HG03064 (cell line): ENCODE results near the gene KCTD21.
A peak's percentile ranks its signal among the peaks of the same experiment; 100 is the strongest.

Experiments used
- ATAC-seq: cut with Tn5 transposase; IDR thresholded peaks from one replicate; pipeline ENCODE4 v1.9.1; 2021; ENCODE audit warnings: low read depth; ENCODE audit not compliant: unreplicated experiment

The KCTD21 gene

DNA sequence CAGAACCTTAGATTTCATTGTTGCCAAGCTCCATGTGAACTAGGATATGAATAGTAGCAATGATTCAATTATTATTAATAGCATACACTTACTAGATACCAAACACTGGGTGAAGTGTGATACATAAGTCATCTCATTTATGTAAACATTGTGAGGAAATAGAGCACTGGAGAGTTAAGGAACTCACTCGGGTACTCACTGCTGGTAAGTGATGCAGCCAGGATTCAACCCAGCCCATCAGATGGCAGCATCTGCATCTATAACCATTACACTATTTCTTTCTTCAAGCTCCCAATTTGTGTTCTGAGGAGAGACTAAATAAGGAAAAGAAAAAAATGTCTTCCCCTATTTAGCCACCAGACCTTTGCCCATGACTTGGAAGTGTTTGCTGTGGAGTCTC is 38.8 kb downstream of the KCTD21 start:
- ATAC-seq: no peak

DNA sequence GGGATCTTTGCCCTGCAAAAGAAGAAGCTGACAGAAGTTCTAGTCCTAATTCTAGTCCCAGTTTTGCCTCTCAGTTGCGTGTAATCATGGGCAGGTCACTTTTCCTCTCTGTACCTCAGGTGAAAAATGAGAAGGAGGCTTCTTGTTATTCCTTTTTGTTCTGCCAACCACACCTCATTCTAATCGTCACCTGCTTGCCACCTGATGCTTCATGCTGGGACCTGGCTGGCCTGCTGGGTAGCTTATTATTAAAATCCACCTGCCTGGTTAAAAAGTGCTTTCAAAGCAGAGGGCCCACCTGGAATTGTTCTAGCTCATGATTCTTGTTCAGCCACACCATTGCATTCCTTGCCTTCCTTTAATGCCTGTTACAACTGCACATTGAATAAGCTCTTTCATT is 40.6 kb downstream of the KCTD21 start:
- ATAC-seq: no peak

DNA sequence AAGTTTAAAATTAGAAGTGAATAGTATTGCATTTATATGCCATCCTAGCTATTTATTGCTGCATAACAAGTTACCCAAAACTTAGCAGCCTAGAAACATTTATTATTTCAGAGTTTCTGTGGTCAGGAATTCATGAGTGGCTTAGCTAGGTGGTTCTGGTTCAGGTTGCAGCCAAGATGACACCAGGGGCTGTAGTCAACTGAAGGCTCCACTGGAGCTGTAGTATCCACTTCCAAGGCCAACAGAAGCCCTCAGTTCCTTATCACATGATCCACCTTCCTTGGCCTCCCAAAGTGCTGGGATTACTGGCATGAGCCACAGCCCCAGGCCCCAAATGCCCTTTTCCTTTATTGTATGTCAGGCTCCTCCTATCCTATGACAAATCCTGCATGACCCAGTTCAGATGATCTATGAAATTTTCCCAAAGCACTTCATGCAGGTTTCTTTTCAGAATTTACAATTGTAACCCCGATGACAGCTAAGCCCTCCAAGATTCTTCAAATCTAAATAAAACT is 42.9 kb downstream of the KCTD21 start:
- no peak for ATAC-seq

DNA sequence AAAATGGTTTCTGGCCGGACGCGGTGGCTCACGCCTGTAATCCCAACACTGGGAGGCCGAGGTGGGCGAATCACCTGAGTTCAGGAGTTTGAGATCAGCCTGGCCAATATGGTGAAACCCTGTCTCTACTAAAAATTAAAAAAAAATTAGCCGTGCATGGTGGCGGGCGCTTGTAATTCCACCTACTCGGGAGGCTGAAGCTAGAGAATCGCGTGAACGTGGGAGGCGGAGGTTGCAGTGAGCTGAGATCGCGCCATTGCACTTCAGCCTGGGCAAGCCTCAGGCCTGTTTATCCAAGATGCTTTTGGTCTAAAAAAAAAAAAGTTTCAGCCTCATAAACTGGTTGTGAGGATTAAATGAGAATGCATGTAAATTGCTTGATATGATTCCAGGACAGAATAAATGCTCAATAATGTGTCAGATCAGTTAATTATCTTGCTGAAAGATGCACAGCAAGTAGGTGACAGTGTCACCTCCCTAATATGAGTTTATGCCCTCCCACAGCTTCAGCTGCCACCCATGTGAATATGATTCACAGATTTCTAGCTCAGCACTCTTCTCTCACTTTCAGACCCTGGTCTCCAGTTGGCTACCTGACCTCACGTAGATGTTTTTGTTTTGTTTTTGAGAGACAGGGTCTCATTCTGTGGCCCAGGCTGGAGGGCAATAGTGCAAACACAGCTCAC is 47.9 kb downstream of the KCTD21 start:
- no peak for ATAC-seq

DNA sequence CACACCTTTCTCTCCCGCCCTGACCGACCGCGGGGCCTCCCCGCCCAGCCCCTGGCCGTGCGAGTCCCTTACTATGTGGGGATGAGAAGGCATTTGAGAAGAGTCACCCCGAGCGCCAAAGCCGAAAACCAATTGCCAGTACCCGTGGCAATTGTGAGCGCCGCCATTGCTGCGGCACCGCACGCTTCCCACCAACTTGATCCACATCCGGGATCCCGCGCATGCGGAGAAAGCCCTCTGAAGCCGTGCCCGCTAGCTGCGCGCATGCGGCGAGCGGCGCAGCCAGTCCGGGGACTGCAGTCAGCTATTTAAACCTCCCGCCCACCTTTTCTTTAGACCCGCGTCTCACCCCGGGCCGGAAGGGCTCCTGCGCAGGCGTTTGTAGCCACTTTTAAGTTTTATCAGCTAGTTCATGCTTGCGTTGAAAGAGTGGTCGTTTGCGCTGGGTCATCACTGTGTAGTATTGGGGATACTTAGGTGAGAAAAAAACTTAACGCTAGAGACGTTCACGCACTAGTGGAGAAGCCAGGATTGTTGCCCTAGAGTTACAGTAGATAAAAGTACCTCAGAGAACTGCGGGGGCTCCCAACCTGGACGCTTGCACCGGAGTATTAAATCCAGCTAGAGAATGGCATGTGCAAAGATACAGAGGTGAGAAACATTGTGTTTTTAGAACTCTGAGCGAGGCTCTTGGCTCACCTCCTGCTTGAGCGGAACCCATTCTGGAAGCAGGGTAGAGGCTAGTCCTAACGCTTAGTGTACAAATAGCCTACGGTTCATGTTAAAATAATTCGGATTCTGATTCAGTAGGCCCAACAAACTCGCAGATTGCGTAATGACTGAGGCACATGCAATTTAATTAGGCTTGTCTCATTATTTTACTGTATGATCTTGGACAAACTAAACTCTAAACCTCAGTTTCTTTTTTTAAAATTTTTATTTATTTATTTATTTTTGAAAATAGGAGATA is 48.7 kb downstream of the KCTD21 start, which contains the start of gene ALG8:
Gene ALG8, minus strand, starts transcription at position 205 of the 970 bp plus-strand sequence. Its CDS starts 38 bp downstream, at position 167.
- peak; percentile 86 for ATAC-seq

DNA sequence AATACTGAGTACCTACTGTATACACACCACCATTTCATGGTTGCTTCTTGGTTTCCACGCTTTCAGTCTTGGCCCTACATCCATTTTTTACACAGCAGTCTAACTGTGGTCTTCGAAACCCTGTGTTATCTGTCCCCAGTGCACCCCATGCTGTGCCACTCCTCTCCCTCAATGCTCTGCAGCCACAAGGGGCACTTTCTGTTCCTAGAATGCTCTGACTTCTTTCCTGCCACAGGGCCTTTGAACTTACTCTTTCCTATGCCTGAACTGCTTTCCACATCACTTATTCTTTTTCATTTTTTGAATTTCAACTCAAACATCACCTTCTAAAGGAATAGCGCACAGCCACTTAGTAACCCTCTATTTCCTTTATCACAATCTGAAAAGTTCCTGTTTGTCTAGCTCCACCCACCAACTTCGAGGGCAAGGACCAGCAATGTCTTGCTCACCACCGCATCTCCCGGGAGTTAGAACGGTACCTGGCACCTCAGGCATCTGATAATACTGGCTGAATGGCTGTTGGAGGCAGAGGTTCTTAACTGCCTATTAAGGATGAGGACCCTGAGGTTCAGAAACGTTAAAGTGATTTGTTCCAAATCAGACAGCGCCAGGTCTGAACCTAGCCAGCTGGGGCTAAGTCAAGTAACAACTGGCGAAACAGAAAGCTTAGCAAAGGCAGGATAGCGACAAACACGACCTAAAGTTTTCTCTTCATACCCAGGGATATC is 49.6 kb downstream of the KCTD21 start:
- ATAC-seq: peak; percentile 19

DNA sequence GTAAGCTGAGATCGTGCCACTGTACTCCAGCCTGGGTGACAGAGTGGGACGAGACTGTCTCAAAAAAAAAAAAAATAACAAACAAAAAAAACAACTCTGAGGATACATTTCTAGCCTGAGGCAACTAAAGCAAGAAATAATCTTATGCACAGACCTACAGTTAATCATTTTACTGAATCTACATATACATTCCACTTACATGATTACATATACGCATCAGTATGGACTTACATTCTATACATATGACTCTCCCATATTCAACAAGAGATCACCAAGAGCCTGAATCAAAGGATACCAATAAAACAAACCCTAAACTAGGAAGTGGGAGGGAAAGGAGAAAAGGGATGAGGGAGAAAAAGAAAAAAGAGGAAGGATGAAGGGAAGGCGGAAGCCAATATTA is 50.1 kb downstream of the KCTD21 start:
- no peak for ATAC-seq

DNA sequence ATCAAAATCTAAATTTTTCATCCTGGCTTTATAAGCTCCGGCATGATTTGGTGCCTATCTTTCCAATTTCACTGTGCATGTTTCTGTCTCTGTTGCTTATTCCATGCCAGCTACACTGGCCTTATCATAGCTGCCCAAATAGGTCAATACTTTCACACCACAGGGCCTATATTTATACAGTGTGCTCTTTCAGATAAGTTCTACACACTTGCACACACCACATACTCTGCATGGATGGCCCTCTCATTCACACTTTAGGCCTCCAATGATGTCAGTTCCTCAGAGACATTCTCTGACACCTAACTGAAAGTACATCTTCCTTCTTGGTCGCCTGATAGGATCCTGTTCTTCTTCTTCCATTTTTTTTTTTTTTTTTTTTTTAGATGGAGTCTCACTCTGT is 56.0 kb downstream of the KCTD21 start:
- no peak for ATAC-seq

DNA sequence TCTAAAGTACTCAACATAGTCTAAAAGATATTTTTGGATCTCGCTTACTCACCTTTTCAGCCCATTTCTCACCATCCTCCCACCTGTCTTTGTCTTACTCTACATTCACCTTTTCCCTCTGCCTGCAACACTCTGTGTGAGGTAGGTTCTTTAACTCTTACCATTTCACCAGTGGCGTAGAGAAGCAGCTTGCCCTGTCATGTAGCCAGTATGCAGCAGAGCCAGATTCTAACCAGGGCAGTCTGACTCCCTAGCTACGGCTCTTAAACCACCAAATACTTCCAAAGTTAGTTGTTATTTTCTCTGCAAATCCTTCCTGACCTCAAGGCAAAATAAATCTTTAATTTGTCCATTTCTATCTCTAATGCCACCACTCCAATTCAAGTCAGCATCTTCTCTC is 56.5 kb downstream of the KCTD21 start:
- ATAC-seq: no peak

DNA sequence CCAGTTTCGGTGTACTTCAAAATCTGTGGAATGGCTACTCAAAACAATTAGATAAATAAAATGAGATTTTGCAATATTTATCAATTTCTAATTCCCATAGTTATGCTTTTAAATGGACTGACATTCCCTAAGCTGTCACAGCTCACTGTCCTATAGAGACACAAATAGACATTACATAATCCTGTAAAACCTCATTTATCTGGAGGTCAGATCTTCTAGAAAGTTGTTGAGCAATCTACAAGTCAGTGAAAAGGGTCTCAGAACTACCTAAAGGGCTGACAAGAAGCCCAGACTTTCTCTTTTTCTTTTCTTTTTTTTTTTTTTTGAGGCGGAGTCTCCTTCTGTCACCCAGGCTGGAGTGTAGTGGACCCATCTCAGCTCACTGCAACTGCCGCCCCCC is 61.0 kb downstream of the KCTD21 start:
- no peak for ATAC-seq
